HG03442 (cell line): Measurements from ENCODE around the gene NTMT2.
"Not testable (repeated sequence)": the region's sequence is repeated elsewhere in the genome, so short reads cannot be mapped to it uniquely, and the experiment has no call there.

Source experiments
- ATAC-seq: cut with Tn5 transposase; IDR thresholded peaks from one replicate; pipeline ENCODE4 v1.9.1; 2021; ENCODE audit warnings: mild to moderate bottlenecking, moderate library complexity; ENCODE audit not compliant: unreplicated experiment

Gene NTMT2

GRCh38 chr1:170145770-170146676 lies at the start of gene NTMT2:
Gene NTMT2 (plus strand): TSS chr1:170145959. CDS start chr1:170146108, 149 bp downstream.
- no peak for ATAC-seq

- ATAC-seq, result no peak
Measured at GRCh38 chr1:170095976-170096748, 49.6 kb upstream of the NTMT2 start.

- no peak for ATAC-seq
Measured at GRCh38 chr1:170096806-170097340, 48.9 kb upstream of the NTMT2 start.

GRCh38 chr1:170097449-170097948 lies 48.3 kb upstream of the NTMT2 start:
- ATAC-seq, result no peak

- ATAC-seq, result not testable (repeated sequence)
Measured at GRCh38 chr1:170113140-170113539, 32.6 kb upstream of the NTMT2 start.

GRCh38 chr1:170114906-170115305 lies 30.9 kb upstream of the NTMT2 start:
- no peak for ATAC-seq

- no peak for ATAC-seq
Measured at GRCh38 chr1:170122366-170122765, 23.4 kb upstream of the NTMT2 start.

GRCh38 chr1:170125269-170125668 lies 20.5 kb upstream of the NTMT2 start:
- ATAC-seq, result no peak

- ATAC-seq, result peak; percentile 98
Measured at GRCh38 chr1:170126696-170127095, 19.1 kb upstream of the NTMT2 start.

GRCh38 chr1:170131450-170131849 lies 14.3 kb upstream of the NTMT2 start:
- ATAC-seq, result no peak

- no peak for ATAC-seq
Measured at GRCh38 chr1:170131984-170132383, 13.8 kb upstream of the NTMT2 start.

- no peak for ATAC-seq
Measured at GRCh38 chr1:170133766-170134495, 11.8 kb upstream of the NTMT2 start.

GRCh38 chr1:170134521-170134920 lies 11.2 kb upstream of the NTMT2 start:
- no peak for ATAC-seq

GRCh38 chr1:170140371-170140770 lies 5.4 kb upstream of the NTMT2 start:
- no peak for ATAC-seq

GRCh38 chr1:170145061-170145460 lies 698 bp upstream of the NTMT2 start:
- no peak for ATAC-seq

- ATAC-seq, result no peak
Measured at GRCh38 chr1:170146720-170147263, 1.0 kb downstream of the NTMT2 start.

GRCh38 chr1:170149241-170149640 lies 3.5 kb downstream of the NTMT2 start:
- ATAC-seq, result no peak

- ATAC-seq, result no peak
Measured at GRCh38 chr1:170150016-170150415, 4.3 kb downstream of the NTMT2 start.

- ATAC-seq, result no peak
Measured at GRCh38 chr1:170150921-170151320, 5.2 kb downstream of the NTMT2 start.

GRCh38 chr1:170153417-170153816 lies 7.7 kb downstream of the NTMT2 start:
- no peak for ATAC-seq
